WTC11 (cell line): ENCODE measurements around the gene COBLL1.

Source experiments
- AFF4 ChIP-seq: sonication (generic); formaldehyde crosslinking; IDR thresholded peaks from 2 replicates; pipeline ENCODE4 v1.8.1; 2023; ENCODE audit warnings: mild to moderate bottlenecking, missing genetic modification reagents, borderline replicate concordance
- ATF1 ChIP-seq: sonication (generic); formaldehyde crosslinking; IDR thresholded peaks from 2 replicates; pipeline ENCODE4 v1.8.1; 2023; ENCODE audit warnings: mild to moderate bottlenecking, moderate library complexity, missing genetic modification reagents
- ATF3 ChIP-seq: sonication (generic); formaldehyde crosslinking; conservative IDR thresholded peaks from 2 replicates; pipeline ENCODE4 v1.8.1; 2022; ENCODE audit warnings: mild to moderate bottlenecking, missing genetic modification reagents
- CTCF ChIP-seq: fragments of 200-600 bp; IDR thresholded peaks from 2 replicates; pipeline ENCODE4 v1.8.0; 2022; ENCODE audit warnings: antibody characterized with exemption
- FOXJ3 ChIP-seq: sonication (generic); formaldehyde crosslinking; IDR thresholded peaks from 2 replicates; pipeline ENCODE4 v1.9.0; 2021; ENCODE audit warnings: missing genetic modification reagents, mild to moderate bottlenecking, borderline replicate concordance
- MAX ChIP-seq: sonication (generic); formaldehyde crosslinking; IDR thresholded peaks from 2 replicates; pipeline ENCODE4 v1.8.0; 2022; ENCODE audit warnings: mild to moderate bottlenecking, missing genetic modification reagents
- NR2C2 ChIP-seq: sonication (generic); formaldehyde crosslinking; IDR thresholded peaks from 2 replicates; pipeline ENCODE4 v1.8.0; 2022; ENCODE audit warnings: mild to moderate bottlenecking, missing genetic modification reagents
- PRDM15 ChIP-seq: sonication (generic); formaldehyde crosslinking; IDR thresholded peaks from 2 replicates; pipeline ENCODE4 v1.8.0; 2022; ENCODE audit warnings: missing genetic modification reagents
- USF1 ChIP-seq: sonication (generic); formaldehyde crosslinking; IDR thresholded peaks from 2 replicates; pipeline ENCODE4 v1.8.0; 2022; ENCODE audit warnings: mild to moderate bottlenecking, missing genetic modification reagents

GRCh38 chr2:164840458-164840929, 1.1 kb downstream of the COBLL1 start:
- TF ChIP-seq CTCF (no peak), PRDM15 (CRISPR knock-in tag) (no peak), MAX (CRISPR knock-in tag) (no peak), ATF1 (CRISPR knock-in tag) (no peak), NR2C2 (CRISPR knock-in tag) (no peak), AFF4 (CRISPR knock-in tag) (no peak), USF1 (CRISPR knock-in tag) (no peak), FOXJ3 (CRISPR knock-in tag) (no peak), ATF3 (no peak)
